Measurements from ENCODE around the gene CHD6. TPM values are rescaled to one million over a fixed set of nuclear protein-coding genes. Genes with fewer than 3 reads are reported as not detected.

Gene CHD6
- total and polyA plus RNA-seq, 2 donors: 11.8 to 45.7 TPM

- H3K27me3 ChIP-seq (ENCODE audit: control insufficient read depth in 2 of 2, insufficient read depth in 1 of 2, low read length in 1 of 2): no peaks in the 10 kb centered on the region
- H3K27ac ChIP-seq (ENCODE audit: low read depth in 1 of 2, low read length in 1 of 2): no peak overlapping the region
- peaks cover 7 to 12% of the 10 kb centered on the region in 2 donors for H3K36me3 ChIP-seq (ENCODE audit: control insufficient read depth in 2 of 2, insufficient read depth in 2 of 2, low read length in 1 of 2)
- 99% methylated on average over 1 of the region's 1 CpG for WGBS
- peaks cover 0 to 6% of the 10 kb centered on the region in 2 donors for H3K9me3 ChIP-seq (ENCODE audit: control insufficient read depth in 2 of 2, insufficient read depth in 1 of 2, low read length in 1 of 2)
- no peak overlapping the region for H3K4me3 ChIP-seq (ENCODE audit: low read length in 2 of 2)
- DNase-seq (ENCODE audit: low read depth in 6 of 9, low spot score in 9 of 9): no peak
- H3K4me1 ChIP-seq (ENCODE audit: control insufficient read depth in 2 of 2, insufficient read depth in 2 of 2, low read length in 2 of 2): no peaks in the 10 kb centered on the region
Observed at GRCh38 chr20:41463567-41463966, 154.6 kb downstream of the CHD6 start.

GRCh38 chr20:41462372-41463161 is 155.6 kb downstream of the CHD6 start:
- Histone ChIP-seq H3K27me3 (ENCODE audit: control insufficient read depth in 2 of 2, insufficient read depth in 1 of 2, low read length in 1 of 2) (no peaks in the 10 kb centered on the region), H3K9me3 (ENCODE audit: control insufficient read depth in 2 of 2, insufficient read depth in 1 of 2, low read length in 1 of 2) (peaks cover 0 to 6% of the 10 kb centered on the region in 2 donors), H3K4me1 (ENCODE audit: control insufficient read depth in 2 of 2, insufficient read depth in 2 of 2, low read length in 2 of 2) (no peaks in the 10 kb centered on the region), H3K27ac (ENCODE audit: low read depth in 1 of 2, low read length in 1 of 2) (no peak overlapping the region), H3K4me3 (ENCODE audit: low read length in 2 of 2) (no peak overlapping the region), H3K36me3 (ENCODE audit: control insufficient read depth in 2 of 2, insufficient read depth in 2 of 2, low read length in 1 of 2) (peaks cover 7 to 13% of the 10 kb centered on the region in 2 donors)
- no peak for DNase-seq (ENCODE audit: low read depth in 6 of 9, low spot score in 9 of 9)
- WGBS: 96% methylated on average over 6 of the region's 6 CpGs

- Histone ChIP-seq H3K9me3 (ENCODE audit: control insufficient read depth in 2 of 2, insufficient read depth in 1 of 2, low read length in 1 of 2) (peaks cover 0 to 6% of the 10 kb centered on the region in 2 donors), H3K27ac (ENCODE audit: low read depth in 1 of 2, low read length in 1 of 2) (no peak overlapping the region), H3K27me3 (ENCODE audit: control insufficient read depth in 2 of 2, insufficient read depth in 1 of 2, low read length in 1 of 2) (no peaks in the 10 kb centered on the region), H3K36me3 (ENCODE audit: control insufficient read depth in 2 of 2, insufficient read depth in 2 of 2, low read length in 1 of 2) (peaks cover 30 to 35% of the 10 kb centered on the region in 2 donors), H3K4me1 (ENCODE audit: control insufficient read depth in 2 of 2, insufficient read depth in 2 of 2, low read length in 2 of 2) (no peaks in the 10 kb centered on the region), H3K4me3 (ENCODE audit: low read length in 2 of 2) (no peak overlapping the region)
- no peak for DNase-seq (ENCODE audit: low read depth in 6 of 9, low spot score in 9 of 9)
- 98% methylated on average over 2 of the region's 2 CpGs for WGBS
Observed at GRCh38 chr20:41458761-41459160, 159.4 kb downstream of the CHD6 start.

- Histone ChIP-seq H3K36me3 (ENCODE audit: control insufficient read depth in 2 of 2, insufficient read depth in 2 of 2, low read length in 1 of 2) (peaks cover 45 to 49% of the 10 kb centered on the region in 2 donors), H3K9me3 (ENCODE audit: control insufficient read depth in 2 of 2, insufficient read depth in 1 of 2, low read length in 1 of 2) (peaks cover 0 to 6% of the 10 kb centered on the region in 2 donors), H3K4me1 (ENCODE audit: control insufficient read depth in 2 of 2, insufficient read depth in 2 of 2, low read length in 2 of 2) (no peaks in the 10 kb centered on the region), H3K27ac (ENCODE audit: low read depth in 1 of 2, low read length in 1 of 2) (no peak overlapping the region), H3K27me3 (ENCODE audit: control insufficient read depth in 2 of 2, insufficient read depth in 1 of 2, low read length in 1 of 2) (no peaks in the 10 kb centered on the region), H3K4me3 (ENCODE audit: low read length in 2 of 2) (no peak overlapping the region)
- no peak for DNase-seq (ENCODE audit: low read depth in 6 of 9, low spot score in 9 of 9)
- WGBS: 98% methylated on average over 17 of the region's 17 CpGs
Observed at GRCh38 chr20:41457173-41457857, 160.9 kb downstream of the CHD6 start.

GRCh38 chr20:41456351-41456750 is 161.8 kb downstream of the CHD6 start:
- Histone ChIP-seq H3K27ac (ENCODE audit: low read depth in 1 of 2, low read length in 1 of 2) (no peak overlapping the region), H3K27me3 (ENCODE audit: control insufficient read depth in 2 of 2, insufficient read depth in 1 of 2, low read length in 1 of 2) (no peaks in the 10 kb centered on the region), H3K36me3 (ENCODE audit: control insufficient read depth in 2 of 2, insufficient read depth in 2 of 2, low read length in 1 of 2) (peaks cover 54 to 55% of the 10 kb centered on the region in 2 donors), H3K9me3 (ENCODE audit: control insufficient read depth in 2 of 2, insufficient read depth in 1 of 2, low read length in 1 of 2) (peaks cover 0 to 6% of the 10 kb centered on the region in 2 donors), H3K4me3 (ENCODE audit: low read length in 2 of 2) (no peak overlapping the region), H3K4me1 (ENCODE audit: control insufficient read depth in 2 of 2, insufficient read depth in 2 of 2, low read length in 2 of 2) (no peaks in the 10 kb centered on the region)
- DNase-seq (ENCODE audit: low read depth in 6 of 9, low spot score in 9 of 9): no peak

GRCh38 chr20:41454250-41454649 is 163.9 kb downstream of the CHD6 start:
- H3K4me1 ChIP-seq (ENCODE audit: control insufficient read depth in 2 of 2, insufficient read depth in 2 of 2, low read length in 2 of 2): no peaks in the 10 kb centered on the region
- H3K36me3 ChIP-seq (ENCODE audit: control insufficient read depth in 2 of 2, insufficient read depth in 2 of 2, low read length in 1 of 2): peaks cover 68 to 69% of the 10 kb centered on the region in 2 donors
- no peaks in the 10 kb centered on the region for H3K27me3 ChIP-seq (ENCODE audit: control insufficient read depth in 2 of 2, insufficient read depth in 1 of 2, low read length in 1 of 2)
- H3K4me3 ChIP-seq (ENCODE audit: low read length in 2 of 2): no peak overlapping the region
- no peak overlapping the region for H3K27ac ChIP-seq (ENCODE audit: low read depth in 1 of 2, low read length in 1 of 2)
- DNase-seq (ENCODE audit: low read depth in 6 of 9, low spot score in 9 of 9): no peak
- H3K9me3 ChIP-seq (ENCODE audit: control insufficient read depth in 2 of 2, insufficient read depth in 1 of 2, low read length in 1 of 2): no peaks in the 10 kb centered on the region

- Histone ChIP-seq H3K4me3 (ENCODE audit: low read length in 2 of 2) (no peak overlapping the region), H3K27ac (ENCODE audit: low read depth in 1 of 2, low read length in 1 of 2) (no peak overlapping the region), H3K27me3 (ENCODE audit: control insufficient read depth in 2 of 2, insufficient read depth in 1 of 2, low read length in 1 of 2) (no peaks in the 10 kb centered on the region), H3K36me3 (ENCODE audit: control insufficient read depth in 2 of 2, insufficient read depth in 2 of 2, low read length in 1 of 2) (peaks cover 68 to 72% of the 10 kb centered on the region in 2 donors), H3K4me1 (ENCODE audit: control insufficient read depth in 2 of 2, insufficient read depth in 2 of 2, low read length in 2 of 2) (no peaks in the 10 kb centered on the region), H3K9me3 (ENCODE audit: control insufficient read depth in 2 of 2, insufficient read depth in 1 of 2, low read length in 1 of 2) (no peaks in the 10 kb centered on the region)
- 97% methylated on average over 12 of the region's 12 CpGs for WGBS
- no peak for DNase-seq (ENCODE audit: low read depth in 6 of 9, low spot score in 9 of 9)
Observed at GRCh38 chr20:41453010-41453950, 164.9 kb downstream of the CHD6 start.

GRCh38 chr20:41452226-41452625 is 166.0 kb downstream of the CHD6 start:
- WGBS: 97% methylated on average over 6 of the region's 6 CpGs
- no peak for DNase-seq (ENCODE audit: low read depth in 6 of 9, low spot score in 9 of 9)
- H3K4me1 ChIP-seq (ENCODE audit: control insufficient read depth in 2 of 2, insufficient read depth in 2 of 2, low read length in 2 of 2): no peaks in the 10 kb centered on the region
- no peak overlapping the region for H3K4me3 ChIP-seq (ENCODE audit: low read length in 2 of 2)
- H3K9me3 ChIP-seq (ENCODE audit: control insufficient read depth in 2 of 2, insufficient read depth in 1 of 2, low read length in 1 of 2): no peaks in the 10 kb centered on the region
- H3K36me3 ChIP-seq (ENCODE audit: control insufficient read depth in 2 of 2, insufficient read depth in 2 of 2, low read length in 1 of 2): peaks cover 72 to 78% of the 10 kb centered on the region in 2 donors
- no peak overlapping the region for H3K27ac ChIP-seq (ENCODE audit: low read depth in 1 of 2, low read length in 1 of 2)
- no peaks in the 10 kb centered on the region for H3K27me3 ChIP-seq (ENCODE audit: control insufficient read depth in 2 of 2, insufficient read depth in 1 of 2, low read length in 1 of 2)
